Testis (tissue), 2 donors: ENCODE measurements around the gene NEURL2.

Experiments
- POLR2A ChIP-seq: fragments of 450-650 bp; IDR thresholded peaks from one replicate; pipeline ENCODE4 v1.6.1; 2017; ENCODE audit warnings: antibody characterized with exemption, mild to moderate bottlenecking, moderate library complexity
- TF ChIP-seq, protein P1 (sequence below), 3 experiments: fragments of 450-650 bp in 2 of 3; fragments of 200-600 bp in 1 of 3; sonication (generic) in 1 of 3; IDR thresholded peaks; one replicate each; pipeline ENCODE4 v1.5.1; 2016 to 2019; ENCODE audit warnings: antibody characterized with exemption in 3 of 3, mild to moderate bottlenecking in 2 of 3, moderate library complexity in 1 of 3

DNA sequence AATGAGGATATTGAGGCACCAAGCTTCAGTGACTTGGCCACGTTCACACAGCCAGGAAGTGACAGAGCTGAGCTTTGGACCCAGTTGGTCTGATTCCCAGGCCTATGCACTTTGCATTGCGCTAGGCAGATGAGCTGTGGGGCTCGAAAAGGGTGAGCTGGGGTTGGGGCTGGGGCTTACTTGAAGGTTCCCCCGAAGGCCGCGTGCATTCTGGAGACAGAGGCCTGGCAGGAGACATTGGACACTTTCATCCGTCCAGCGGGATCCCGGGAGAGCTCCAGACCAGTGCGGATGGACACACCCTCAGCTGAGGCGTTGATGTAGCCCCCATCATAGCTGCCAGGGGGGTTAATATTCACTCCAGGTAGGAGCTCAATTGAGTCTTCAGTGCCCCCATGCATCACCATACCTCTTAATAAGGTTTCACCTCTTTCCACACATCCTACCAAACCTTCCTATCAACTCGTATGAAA lies 18.4 kb upstream of the NEURL2 start:
- TF ChIP-seq, protein P1, sequence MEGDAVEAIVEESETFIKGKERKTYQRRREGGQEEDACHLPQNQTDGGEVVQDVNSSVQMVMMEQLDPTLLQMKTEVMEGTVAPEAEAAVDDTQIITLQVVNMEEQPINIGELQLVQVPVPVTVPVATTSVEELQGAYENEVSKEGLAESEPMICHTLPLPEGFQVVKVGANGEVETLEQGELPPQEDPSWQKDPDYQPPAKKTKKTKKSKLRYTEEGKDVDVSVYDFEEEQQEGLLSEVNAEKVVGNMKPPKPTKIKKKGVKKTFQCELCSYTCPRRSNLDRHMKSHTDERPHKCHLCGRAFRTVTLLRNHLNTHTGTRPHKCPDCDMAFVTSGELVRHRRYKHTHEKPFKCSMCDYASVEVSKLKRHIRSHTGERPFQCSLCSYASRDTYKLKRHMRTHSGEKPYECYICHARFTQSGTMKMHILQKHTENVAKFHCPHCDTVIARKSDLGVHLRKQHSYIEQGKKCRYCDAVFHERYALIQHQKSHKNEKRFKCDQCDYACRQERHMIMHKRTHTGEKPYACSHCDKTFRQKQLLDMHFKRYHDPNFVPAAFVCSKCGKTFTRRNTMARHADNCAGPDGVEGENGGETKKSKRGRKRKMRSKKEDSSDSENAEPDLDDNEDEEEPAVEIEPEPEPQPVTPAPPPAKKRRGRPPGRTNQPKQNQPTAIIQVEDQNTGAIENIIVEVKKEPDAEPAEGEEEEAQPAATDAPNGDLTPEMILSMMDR (IDR thresholded peaks at IDR 0.05), result no peak
- no peak for TF ChIP-seq POLR2A
